Naive thymus-derived CD4-positive, alpha-beta T cell (primary cell): ENCODE results near the gene BAIAP2. TPM values are rescaled to one million over a fixed set of nuclear protein-coding genes. Genes with fewer than 3 reads are reported as not detected.

ENCODE experiments used
- ATAC-seq: fragments of 150-1000 bp; cut with Tn5 transposase; 2 replicates; pipeline ENCODE4 v1.10.0; 2021; ENCODE audit warnings: mild to moderate bottlenecking, moderate library complexity
- CTCF ChIA-PET: fragments of 350-600 bp; sonication (Branson Sonifier 250); formaldehyde crosslinking; loops from one replicate; lab custom pipeline; 2021; ENCODE audit warnings: antibody characterized with exemption; lab: Charles Lee
- POLR2A ChIA-PET: fragments of 350-600 bp; sonication (Branson Sonifier 250); formaldehyde crosslinking; loops from one replicate; lab custom pipeline; 2021; ENCODE audit warnings: antibody characterized with exemption, inconsistent platforms; lab: Charles Lee
- DNase-seq, 9 donors: peaks; one replicate each; pipeline versions ENCODE4 v3.0.0 to v3.0.0-alpha.2; 2020 to 2022; ENCODE audit warnings: mixed read lengths in 1 of 9
- H3K27ac ChIP-seq: one replicate; pipeline ENCODE4 v1.7.0; 2013; ENCODE audit warnings: mild to moderate bottlenecking, low read depth, low read length, moderate library complexity
- H3K27me3 ChIP-seq, 2 donors: one replicate each; pipeline ENCODE4 v1.7.0; 2013; ENCODE audit warnings: low read length in 2 of 2, mild to moderate bottlenecking in 2 of 2, moderate library complexity in 2 of 2; ENCODE audit not compliant: control insufficient read depth in 2 of 2, insufficient read depth in 2 of 2
- H3K36me3 ChIP-seq, 3 experiments: 1 replicate in 2 of 3; 2 replicates in 1 of 3; pipeline ENCODE4 v1.7.0; 2013; ENCODE audit warnings: low read length in 3 of 3, mild to moderate bottlenecking in 3 of 3, moderate library complexity in 1 of 3; ENCODE audit not compliant: insufficient read depth in 3 of 3, control insufficient read depth in 2 of 3
- H3K4me1 ChIP-seq, 2 donors: one replicate each; pipeline ENCODE4 v1.7.0; 2013; ENCODE audit warnings: low read length in 2 of 2, mild to moderate bottlenecking in 2 of 2, moderate library complexity in 1 of 2; ENCODE audit not compliant: control insufficient read depth in 2 of 2, insufficient read depth in 2 of 2
- H3K4me3 ChIP-seq: 2 replicates; pipeline ENCODE4 v1.7.0; 2013; ENCODE audit warnings: mild to moderate bottlenecking, low read length
- H3K9me3 ChIP-seq, 3 experiments: 1 replicate in 2 of 3; 2 replicates in 1 of 3; pipeline ENCODE4 v1.7.0; 2013; ENCODE audit warnings: low read length in 3 of 3; ENCODE audit not compliant: control insufficient read depth in 2 of 3
- H3K27ac Mint-ChIP-seq, 9 donors: one replicate each; pipeline ENCODE4 v1.8.0; 2020 to 2022; ENCODE audit warnings: mixed read lengths in 9 of 9, mild to moderate bottlenecking in 8 of 9, moderate library complexity in 5 of 9, inconsistent platforms in 2 of 9
- H3K27me3 Mint-ChIP-seq, 5 donors: one replicate each; pipeline ENCODE4 v1.8.0; 2021 to 2022; ENCODE audit warnings: mixed read lengths in 5 of 5, mild to moderate bottlenecking in 1 of 5
- H3K36me3 Mint-ChIP-seq, 5 donors: one replicate each; pipeline ENCODE4 v1.8.0; 2020 to 2022; ENCODE audit warnings: mixed read lengths in 5 of 5, mild to moderate bottlenecking in 3 of 5, inconsistent platforms in 1 of 5
- H3K4me1 Mint-ChIP-seq, 7 donors: one replicate each; pipeline ENCODE4 v1.8.0; 2020 to 2022; ENCODE audit warnings: mixed read lengths in 7 of 7, mild to moderate bottlenecking in 3 of 7, inconsistent platforms in 1 of 7
- H3K4me3 Mint-ChIP-seq, 10 donors: one replicate each; pipeline ENCODE4 v1.8.0; 2020 to 2022; ENCODE audit warnings: mild to moderate bottlenecking in 10 of 10, mixed read lengths in 10 of 10, moderate library complexity in 6 of 10, inconsistent platforms in 2 of 10
- H3K9me3 Mint-ChIP-seq, 11 donors: one replicate each; pipeline ENCODE4 v1.8.0; 2020 to 2022; ENCODE audit warnings: mixed read lengths in 11 of 11, mild to moderate bottlenecking in 4 of 11, inconsistent platforms in 1 of 11, moderate library complexity in 1 of 11
- intact Hi-C, 2 donors: fragments of 100-400 bp; cut with micrococcal nuclease; formaldehyde crosslinking; loops; one replicate each; pipeline ENCODE4 v1.15.1; 2023
- polyA plus RNA-seq, 2 donors: library from polyadenylated mRNA; unstranded; fragments of 300-500 nt; fragmentation: Illumina TruSeq; gene quantifications; one replicate each; pipeline ENCODE4 v1.2.3, GENCODE V29; 2021
- total RNA-seq, 6 experiments: library from RNA in 5 of 6; stranded (reverse) in 5 of 6; gene quantifications; 1 replicate in 5 of 6; 2 replicates in 1 of 6; pipeline ENCODE4 v1.2.3 and lab custom pipeline; 2021 to 2026

Gene BAIAP2
- total and polyA plus RNA-seq, 7 experiments from 2014 or later: 3.2 to 13.7 (median 7.4) TPM

DNA sequence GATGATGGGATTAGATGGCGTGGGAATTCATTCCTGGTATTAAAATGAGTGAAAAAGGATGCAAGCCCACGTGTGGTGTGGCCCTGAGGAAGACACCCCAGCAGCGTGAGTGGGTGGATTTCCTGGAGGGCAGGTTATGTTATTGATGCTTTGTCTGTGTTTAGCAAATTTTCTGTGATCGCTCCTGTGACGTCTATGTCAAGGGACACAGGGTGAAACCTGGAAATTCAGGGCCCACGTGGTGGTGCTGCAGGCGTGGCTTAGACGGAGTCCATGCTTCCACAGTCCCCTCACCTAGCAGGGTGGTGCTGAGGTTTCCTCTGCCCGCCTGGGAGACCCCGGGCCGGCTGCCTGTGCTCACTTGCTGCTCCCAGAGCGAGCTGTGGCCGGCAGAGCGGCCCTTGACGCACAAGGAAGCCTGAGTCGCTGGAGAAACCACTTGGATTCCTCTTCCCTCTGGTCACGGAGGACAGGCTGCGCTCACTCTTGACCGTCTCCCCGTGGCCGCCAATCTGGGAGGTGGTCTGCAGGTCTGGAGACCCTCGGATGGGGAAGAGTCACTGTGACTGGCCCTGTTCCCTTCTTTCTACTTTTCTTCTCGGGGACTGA lies 23.4 kb downstream of the BAIAP2 start:
- Histone ChIP-seq H3K27ac (no peak overlapping the region), H3K27me3 (no peaks in the 10 kb centered on the region), H3K4me3 (no peak overlapping the region), H3K9me3 (no peaks in the 10 kb centered on the region), H3K4me1 (no peaks in the 10 kb centered on the region), H3K36me3 (no peaks in the 10 kb centered on the region)
- Mint-ChIP-seq H3K27ac (peak overlapping the region in 4 of 9 donors; percentile 28 to 84 (median 34)), H3K36me3 (peaks cover 0 to 3% (median 0%) of the 10 kb centered on the region in 5 donors), H3K9me3 (no peaks in the 10 kb centered on the region), H3K4me3 (no peak overlapping the region), H3K4me1 (peaks cover 0 to 5% (median 2%) of the 10 kb centered on the region in 7 donors), H3K27me3 (no peaks in the 10 kb centered on the region)
- ChIA-PET CTCF (no interaction called here), POLR2A (no interaction called here)
- ATAC-seq (peak; percentile 45), DNase-seq (peak in 3 of 9 donors; percentile 26 to 32 (median 27))
- intact Hi-C loops: loop anchor here in 1 of 2 donors (5.0 kb wide), 1 partner anchor 34 kb away; no protein-coding TSS in a partner anchor

DNA sequence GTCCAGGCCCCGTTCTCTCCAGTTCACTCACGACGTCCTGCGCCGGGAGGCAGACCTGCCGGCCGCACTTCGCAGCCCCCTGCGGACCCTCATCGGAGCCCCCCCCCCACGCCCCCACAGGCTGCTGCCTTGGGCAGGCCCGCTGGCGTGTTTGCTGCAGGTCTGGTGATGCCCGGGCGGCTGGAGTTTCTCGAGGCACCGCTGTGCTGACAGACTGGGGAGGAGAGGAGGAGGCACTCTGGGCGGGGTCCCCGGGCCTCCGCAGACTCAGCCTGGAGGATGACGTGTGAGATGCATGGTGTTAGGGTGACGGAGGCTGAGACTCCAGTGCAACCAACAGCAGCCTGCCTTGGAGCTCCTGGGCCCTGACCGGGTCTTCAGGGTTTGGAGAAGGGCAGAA lies 24.1 kb downstream of the BAIAP2 start:
- no peak overlapping the region for H3K27ac ChIP-seq
- ATAC-seq (no peak), DNase-seq (no peak)
- Mint-ChIP-seq H3K36me3 (peaks cover 0 to 3% (median 0%) of the 10 kb centered on the region in 5 donors), H3K4me1 (peaks cover 0 to 5% (median 3%) of the 10 kb centered on the region in 7 donors), H3K4me3 (no peak overlapping the region), H3K9me3 (no peaks in the 10 kb centered on the region), H3K27me3 (no peaks in the 10 kb centered on the region), H3K27ac (no peak overlapping the region)
- H3K9me3 ChIP-seq: no peaks in the 10 kb centered on the region
- POLR2A ChIA-PET: no interaction called here
- no peaks in the 10 kb centered on the region for H3K27me3 ChIP-seq
- intact Hi-C loops: loop anchor here in 1 of 2 donors (5.0 kb wide), 1 partner anchor 33 kb away; no protein-coding TSS in a partner anchor
- H3K4me1 ChIP-seq: no peaks in the 10 kb centered on the region
- CTCF ChIA-PET: no interaction called here
- no peaks in the 10 kb centered on the region for H3K36me3 ChIP-seq
- H3K4me3 ChIP-seq: no peak overlapping the region

DNA sequence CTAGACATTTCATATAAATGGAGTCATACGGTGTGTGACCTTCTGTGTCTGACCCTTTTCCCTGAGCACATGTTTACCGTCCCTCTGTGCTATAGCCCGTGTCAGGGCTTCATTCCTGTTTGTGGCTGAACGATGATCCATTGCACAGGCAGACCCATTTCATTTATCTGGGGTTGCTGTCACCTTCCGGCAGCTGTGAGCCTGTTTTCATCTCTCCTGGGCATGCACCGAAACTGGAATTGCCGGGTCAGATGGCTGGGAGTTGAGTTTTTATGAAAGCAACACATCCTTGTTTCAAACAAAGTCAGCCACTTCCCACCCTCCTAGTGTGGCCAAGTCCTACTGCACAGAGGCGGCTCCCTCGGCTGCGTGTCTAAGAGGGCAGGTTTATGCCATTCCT lies 25.5 kb downstream of the BAIAP2 start:
- ChIA-PET POLR2A (no interaction called here), CTCF (no interaction called here)
- Mint-ChIP-seq H3K27me3 (no peaks in the 10 kb centered on the region), H3K36me3 (peaks cover 0 to 3% (median 0%) of the 10 kb centered on the region in 5 donors), H3K9me3 (no peaks in the 10 kb centered on the region), H3K27ac (no peak overlapping the region), H3K4me3 (no peak overlapping the region), H3K4me1 (peaks cover 0 to 7% (median 5%) of the 10 kb centered on the region in 7 donors)
- ATAC-seq: no peak
- intact Hi-C loops: no loop called here
- H3K4me1 ChIP-seq: no peaks in the 10 kb centered on the region
- H3K27ac ChIP-seq: no peak overlapping the region
- no peaks in the 10 kb centered on the region for H3K9me3 ChIP-seq
- H3K36me3 ChIP-seq: no peaks in the 10 kb centered on the region
- H3K4me3 ChIP-seq: no peak overlapping the region
- H3K27me3 ChIP-seq: no peaks in the 10 kb centered on the region
- no peak for DNase-seq

DNA sequence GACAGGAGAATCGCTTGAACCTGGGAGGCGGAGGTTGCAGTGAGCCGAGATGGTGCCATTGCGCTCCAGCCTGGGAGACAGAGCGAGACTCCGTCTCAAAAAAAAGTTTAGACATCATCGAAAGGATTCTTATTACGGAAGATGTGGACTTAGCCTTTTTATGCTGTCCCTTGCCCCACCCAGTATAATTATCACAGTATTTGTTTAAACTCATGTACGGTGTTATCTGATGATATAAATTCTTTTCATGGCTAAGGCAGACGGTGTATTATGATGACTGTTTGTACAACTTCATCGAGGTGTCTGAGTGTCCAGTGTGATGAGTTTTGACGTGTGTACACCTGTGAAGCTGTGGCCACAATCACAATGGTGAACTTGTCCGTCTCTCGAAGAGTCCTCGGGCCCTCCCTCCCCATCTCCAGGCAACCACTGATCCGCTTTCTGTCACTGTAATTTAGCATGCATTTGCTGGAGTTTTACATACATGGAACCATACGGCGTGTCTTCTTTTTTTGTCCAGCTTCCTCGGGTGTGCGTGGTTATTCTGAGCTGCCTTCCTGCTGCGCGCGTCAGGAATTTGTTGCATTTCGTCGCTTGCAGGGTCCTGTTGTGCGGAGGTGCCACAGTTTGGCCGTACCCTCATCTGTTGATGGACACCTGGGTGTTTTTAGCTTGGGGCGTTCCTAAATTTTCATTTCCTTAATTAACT lies 26.2 kb downstream of the BAIAP2 start:
- DNase-seq (no peak), ATAC-seq (no peak)
- Histone ChIP-seq H3K9me3 (no peaks in the 10 kb centered on the region), H3K36me3 (no peaks in the 10 kb centered on the region), H3K27ac (no peak overlapping the region), H3K4me3 (no peak overlapping the region), H3K4me1 (no peaks in the 10 kb centered on the region), H3K27me3 (no peaks in the 10 kb centered on the region)
- H3K27ac Mint-ChIP-seq: peak overlapping the region in 1 of 9 donors; percentile 59
- H3K9me3 Mint-ChIP-seq: no peaks in the 10 kb centered on the region
- peaks cover 0 to 3% (median 0%) of the 10 kb centered on the region in 5 donors for H3K36me3 Mint-ChIP-seq
- H3K4me1 Mint-ChIP-seq: peaks cover 0 to 7% (median 5%) of the 10 kb centered on the region in 7 donors
- no peaks in the 10 kb centered on the region for H3K27me3 Mint-ChIP-seq
- no peak overlapping the region for H3K4me3 Mint-ChIP-seq
- intact Hi-C loops: no loop called here
- ChIA-PET POLR2A (no interaction called here), CTCF (interaction anchor here (0.7 kb wide), 1 partner anchor 968 kb away, joined by 4 read pairs; no protein-coding TSS in a partner anchor)

- Mint-ChIP-seq H3K4me3 (no peak overlapping the region), H3K27me3 (no peaks in the 10 kb centered on the region), H3K36me3 (peaks cover 0 to 3% (median 0%) of the 10 kb centered on the region in 5 donors), H3K4me1 (peaks cover 0 to 7% (median 5%) of the 10 kb centered on the region in 7 donors), H3K27ac (peak overlapping the region in 1 of 9 donors; percentile 65), H3K9me3 (no peaks in the 10 kb centered on the region)
- Histone ChIP-seq H3K4me1 (no peaks in the 10 kb centered on the region), H3K27ac (no peak overlapping the region), H3K9me3 (no peaks in the 10 kb centered on the region), H3K4me3 (no peak overlapping the region), H3K27me3 (no peaks in the 10 kb centered on the region), H3K36me3 (no peaks in the 10 kb centered on the region)
- DNase-seq (no peak), ATAC-seq (no peak)
- ChIA-PET CTCF (interaction anchor here (0.7 kb wide), 1 partner anchor 969 kb away, joined by 4 read pairs; no protein-coding TSS in a partner anchor), POLR2A (no interaction called here)
- intact Hi-C loops: no loop called here
These were observed 27.2 kb downstream of the BAIAP2 start for GRCh38 chr17:81062014-81062780.

DNA sequence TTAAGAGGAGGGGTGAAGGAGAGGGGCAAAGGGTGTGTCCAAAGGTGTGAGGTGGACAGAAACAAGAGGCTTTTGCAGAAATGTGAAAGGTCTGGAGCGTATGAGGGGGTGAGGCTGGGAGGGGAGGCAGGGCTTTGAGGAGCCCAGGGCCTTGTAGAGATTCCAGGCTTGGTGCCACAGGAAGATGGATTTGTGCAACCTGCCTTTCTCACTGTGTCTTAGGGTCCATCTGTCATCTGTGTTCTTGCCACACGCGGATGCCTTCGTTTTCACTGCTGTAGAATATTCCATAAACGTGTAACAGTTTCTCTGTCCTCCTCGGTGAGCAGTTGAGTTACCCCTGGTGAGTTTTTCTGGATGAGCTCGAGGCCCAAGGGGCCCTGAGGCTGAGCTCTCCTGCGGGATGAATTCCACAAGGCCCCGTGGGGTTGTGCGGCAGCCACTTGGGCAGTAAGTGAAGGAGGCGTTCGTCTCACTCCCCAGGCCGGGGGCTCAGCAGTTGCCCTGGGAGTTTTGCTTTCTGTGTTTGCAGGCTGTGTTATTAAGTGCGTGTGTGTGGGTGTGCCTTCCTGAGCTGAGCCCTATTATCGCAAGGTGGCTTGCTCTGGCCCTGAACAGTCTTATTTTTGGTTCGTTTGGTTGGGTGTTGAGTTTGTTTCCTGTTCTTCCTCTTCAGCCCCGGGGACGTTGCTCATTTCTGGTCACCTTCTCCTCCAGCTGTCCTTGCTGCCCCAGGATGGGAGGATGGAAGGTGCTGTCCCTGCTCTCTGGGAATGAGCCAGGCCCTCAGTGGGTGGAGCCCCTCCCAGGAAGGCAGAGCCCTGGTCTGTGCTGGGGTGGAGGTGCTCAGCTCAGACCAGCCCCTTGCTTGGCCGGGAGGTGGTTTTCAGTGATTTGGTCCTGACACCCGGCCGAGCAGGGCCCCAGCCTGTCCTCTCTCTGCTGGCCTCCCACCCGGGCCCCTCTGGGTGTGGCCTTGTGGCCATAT lies 28.4 kb downstream of the BAIAP2 start:
- H3K27me3 Mint-ChIP-seq: no peaks in the 10 kb centered on the region
- H3K9me3 Mint-ChIP-seq: no peaks in the 10 kb centered on the region
- no peak overlapping the region for H3K4me3 Mint-ChIP-seq
- Histone ChIP-seq H3K9me3 (no peaks in the 10 kb centered on the region), H3K4me1 (no peaks in the 10 kb centered on the region), H3K27ac (no peak overlapping the region), H3K27me3 (no peaks in the 10 kb centered on the region), H3K36me3 (no peaks in the 10 kb centered on the region), H3K4me3 (no peak overlapping the region)
- ATAC-seq (no peak), DNase-seq (no peak)
- H3K4me1 Mint-ChIP-seq: peaks cover 0 to 3% (median under 1%) of the 10 kb centered on the region in 7 donors
- H3K27ac Mint-ChIP-seq: no peak overlapping the region
- H3K36me3 Mint-ChIP-seq: peaks cover 0 to 3% (median 0%) of the 10 kb centered on the region in 5 donors
- ChIA-PET POLR2A (no interaction called here), CTCF (no interaction called here)
- intact Hi-C loops: no loop called here
